ENCODE results near the gene PALM2AKAP2.

Gene PALM2AKAP2

GRCh38 chr9:109735801-109736200 lies 44.2 kb upstream of the PALM2AKAP2 start:
- Histone ChIP-seq H3K79me1 (ENCODE audit: low read depth, low read length) (no peaks in the 10 kb centered on the region), H2AK5ac (ENCODE audit: low read depth, low read length) (no peak overlapping the region), H3K4ac (ENCODE audit: low read length) (no peak overlapping the region), H2BK120ac (ENCODE audit: low read depth, low read length) (no peak overlapping the region), H3K4me3 (ENCODE audit: low read length in 2 of 2) (no peak overlapping the region), H3K23ac (ENCODE audit: low read depth, low read length, poor library complexity) (no peak overlapping the region), H3K9me3 (replicated peaks in 1 of 2; ENCODE audit: control insufficient read depth in 2 of 2, insufficient read depth in 1 of 2, low read depth in 1 of 2, low read length in 2 of 2) (no peaks in the 10 kb centered on the region), H3K14ac (ENCODE audit: low read length) (no peak overlapping the region), H3K27me3 (ENCODE audit: control insufficient read depth in 3 of 3, insufficient read depth in 3 of 3, low read depth in 1 of 3, low read length in 3 of 3) (no peaks in the 10 kb centered on the region), H2BK12ac (ENCODE audit: low read length) (no peak overlapping the region), H2BK5ac (ENCODE audit: low read length) (no peak overlapping the region), H3K18ac (ENCODE audit: low read length) (no peak overlapping the region), H3K9ac (ENCODE audit: low read depth, low read length, poor library complexity) (no peak overlapping the region), H2BK15ac (ENCODE audit: low read length) (no peak overlapping the region), H4K91ac (ENCODE audit: low read depth, low read length, poor library complexity) (no peak overlapping the region), H3K36me3 (replicated peaks in 1 of 2; ENCODE audit: control insufficient read depth in 2 of 2, insufficient read depth in 2 of 2, low read length in 2 of 2) (no peaks in the 10 kb centered on the region), H3K4me1 (ENCODE audit: control insufficient read depth in 2 of 2, insufficient read depth in 1 of 2, low read depth in 1 of 2, low read length in 2 of 2) (no peaks in the 10 kb centered on the region), H4K8ac (ENCODE audit: low read depth, low read length) (no peak overlapping the region), H2AFZ (ENCODE audit: low read length) (no peak overlapping the region), H3K27ac (replicated peaks; ENCODE audit: low read length) (no peak overlapping the region), H3K4me2 (ENCODE audit: insufficient read depth, low read length, poor library complexity, severe bottlenecking) (no peak overlapping the region)
- WGBS, 2 donors (ENCODE audit: extremely low coverage in 2 of 2, insufficient read length in 2 of 2, insufficient replicate concordance in 1 of 2): no CpG with 5 or more reads among the region's 6 CpGs
- DNase-seq (ENCODE audit: low spot score): no peak

DNA sequence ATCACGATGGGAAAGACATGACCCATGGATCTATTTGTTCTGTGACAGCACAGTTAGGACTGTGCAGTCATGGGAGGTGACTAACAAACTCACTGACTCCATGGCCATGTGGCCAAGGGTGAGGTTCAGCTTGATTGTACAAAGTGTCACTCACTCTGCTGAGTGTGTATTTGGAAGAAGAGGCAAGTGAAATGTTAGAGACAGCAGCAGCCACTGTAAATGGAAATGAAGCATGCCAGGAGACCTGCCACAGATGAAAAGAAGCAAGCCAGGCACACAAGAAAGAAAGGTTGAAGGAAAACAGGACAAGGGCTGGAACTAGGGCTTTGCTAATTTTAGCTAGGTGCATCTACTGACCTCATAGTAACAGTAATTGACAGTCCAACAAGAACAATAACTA lies 42.7 kb upstream of the PALM2AKAP2 start:
- H3K27ac ChIP-seq (replicated peaks; ENCODE audit: low read length): no peak overlapping the region
- no peaks in the 10 kb centered on the region for H3K4me1 ChIP-seq (ENCODE audit: control insufficient read depth in 2 of 2, insufficient read depth in 1 of 2, low read depth in 1 of 2, low read length in 2 of 2)
- no peaks in the 10 kb centered on the region for H3K27me3 ChIP-seq (ENCODE audit: control insufficient read depth in 3 of 3, insufficient read depth in 3 of 3, low read depth in 1 of 3, low read length in 3 of 3)
- no CpG with 5 or more reads among the region's 1 CpG for WGBS, 2 donors (ENCODE audit: extremely low coverage in 2 of 2, insufficient read length in 2 of 2, insufficient replicate concordance in 1 of 2)
- H3K14ac ChIP-seq (ENCODE audit: low read length): no peak overlapping the region
- H2BK5ac ChIP-seq (ENCODE audit: low read length): no peak overlapping the region
- no peak for DNase-seq (ENCODE audit: low spot score)
- H3K36me3 ChIP-seq (replicated peaks in 1 of 2; ENCODE audit: control insufficient read depth in 2 of 2, insufficient read depth in 2 of 2, low read length in 2 of 2): no peaks in the 10 kb centered on the region
- no peak overlapping the region for H2BK15ac ChIP-seq (ENCODE audit: low read length)
- H2AK5ac ChIP-seq (ENCODE audit: low read depth, low read length): no peak overlapping the region
- H3K9me3 ChIP-seq (replicated peaks in 1 of 2; ENCODE audit: control insufficient read depth in 2 of 2, insufficient read depth in 1 of 2, low read depth in 1 of 2, low read length in 2 of 2): no peaks in the 10 kb centered on the region
- H3K4me3 ChIP-seq (ENCODE audit: low read length in 2 of 2): no peak overlapping the region
- no peaks in the 10 kb centered on the region for H3K79me1 ChIP-seq (ENCODE audit: low read depth, low read length)
- H2BK120ac ChIP-seq (ENCODE audit: low read depth, low read length): no peak overlapping the region
- H3K18ac ChIP-seq (ENCODE audit: low read length): no peak overlapping the region
- no peak overlapping the region for H4K8ac ChIP-seq (ENCODE audit: low read depth, low read length)
- no peak overlapping the region for H3K9ac ChIP-seq (ENCODE audit: low read depth, low read length, poor library complexity)
- no peak overlapping the region for H3K4me2 ChIP-seq (ENCODE audit: insufficient read depth, low read length, poor library complexity, severe bottlenecking)
- no peak overlapping the region for H2BK12ac ChIP-seq (ENCODE audit: low read length)
- H3K4ac ChIP-seq (ENCODE audit: low read length): no peak overlapping the region
- H2AFZ ChIP-seq (ENCODE audit: low read length): no peak overlapping the region
- H4K91ac ChIP-seq (ENCODE audit: low read depth, low read length, poor library complexity): no peak overlapping the region
- H3K23ac ChIP-seq (ENCODE audit: low read depth, low read length, poor library complexity): no peak overlapping the region

- Histone ChIP-seq H2BK120ac (ENCODE audit: low read depth, low read length) (no peak overlapping the region), H2BK5ac (ENCODE audit: low read length) (no peak overlapping the region), H3K36me3 (replicated peaks in 1 of 2; ENCODE audit: control insufficient read depth in 2 of 2, insufficient read depth in 2 of 2, low read length in 2 of 2) (no peaks in the 10 kb centered on the region), H3K27ac (replicated peaks; ENCODE audit: low read length) (no peak overlapping the region), H2BK15ac (ENCODE audit: low read length) (no peak overlapping the region), H3K9me3 (replicated peaks in 1 of 2; ENCODE audit: control insufficient read depth in 2 of 2, insufficient read depth in 1 of 2, low read depth in 1 of 2, low read length in 2 of 2) (no peaks in the 10 kb centered on the region), H4K8ac (ENCODE audit: low read depth, low read length) (no peak overlapping the region), H3K27me3 (ENCODE audit: control insufficient read depth in 3 of 3, insufficient read depth in 3 of 3, low read depth in 1 of 3, low read length in 3 of 3) (no peaks in the 10 kb centered on the region), H3K4me1 (ENCODE audit: control insufficient read depth in 2 of 2, insufficient read depth in 1 of 2, low read depth in 1 of 2, low read length in 2 of 2) (peaks cover 0 to 5% of the 10 kb centered on the region in 2 donors), H3K18ac (ENCODE audit: low read length) (no peak overlapping the region), H4K91ac (ENCODE audit: low read depth, low read length, poor library complexity) (no peak overlapping the region), H3K4me2 (ENCODE audit: insufficient read depth, low read length, poor library complexity, severe bottlenecking) (no peak overlapping the region), H3K79me1 (ENCODE audit: low read depth, low read length) (no peaks in the 10 kb centered on the region), H2BK12ac (ENCODE audit: low read length) (no peak overlapping the region), H3K14ac (ENCODE audit: low read length) (no peak overlapping the region), H3K9ac (ENCODE audit: low read depth, low read length, poor library complexity) (no peak overlapping the region), H2AK5ac (ENCODE audit: low read depth, low read length) (no peak overlapping the region), H3K4me3 (ENCODE audit: low read length in 2 of 2) (no peak overlapping the region), H3K4ac (ENCODE audit: low read length) (no peak overlapping the region), H3K23ac (ENCODE audit: low read depth, low read length, poor library complexity) (no peak overlapping the region), H2AFZ (ENCODE audit: low read length) (no peak overlapping the region)
- WGBS, 2 donors (ENCODE audit: extremely low coverage in 2 of 2, insufficient read length in 2 of 2, insufficient replicate concordance in 1 of 2): no CpG with 5 or more reads among the region's 3 CpGs
- no peak for DNase-seq (ENCODE audit: low spot score)
These were observed 40.2 kb upstream of the PALM2AKAP2 start for GRCh38 chr9:109739760-109740159.

DNA sequence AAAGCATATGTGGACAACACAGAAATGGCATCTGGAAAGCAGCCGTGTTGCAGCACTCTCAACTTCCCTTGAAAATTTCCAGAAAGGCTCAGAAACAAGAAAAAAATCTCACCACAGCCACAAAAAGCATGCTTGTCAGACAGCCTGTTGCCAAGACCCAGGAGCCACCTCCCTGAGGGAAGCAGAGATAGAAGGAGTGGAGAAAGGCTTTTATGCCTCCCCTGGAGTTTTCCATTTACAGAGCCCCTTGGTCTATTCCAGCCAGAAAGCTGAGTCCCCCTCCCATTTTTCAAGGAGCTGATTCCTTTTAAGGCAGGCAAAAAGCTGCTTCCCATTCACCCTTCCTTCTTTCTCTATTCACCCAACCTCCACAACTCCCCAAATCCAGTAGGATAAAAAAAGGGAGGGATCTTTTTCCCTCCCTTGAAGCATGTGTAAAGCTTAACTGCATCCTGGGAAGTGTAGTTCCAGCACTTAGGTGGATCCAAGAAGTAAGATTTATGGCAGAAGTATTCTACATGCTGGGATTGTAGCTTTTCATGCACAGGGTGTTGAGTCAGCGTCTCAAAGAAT lies 37.1 kb upstream of the PALM2AKAP2 start:
- H2AK5ac ChIP-seq (ENCODE audit: low read depth, low read length): no peak overlapping the region
- H3K4me1 ChIP-seq (ENCODE audit: control insufficient read depth in 2 of 2, insufficient read depth in 1 of 2, low read depth in 1 of 2, low read length in 2 of 2): peaks cover 9 to 13% of the 10 kb centered on the region in 2 donors
- no peaks in the 10 kb centered on the region for H3K79me1 ChIP-seq (ENCODE audit: low read depth, low read length)
- no peak overlapping the region for H4K8ac ChIP-seq (ENCODE audit: low read depth, low read length)
- DNase-seq (ENCODE audit: low spot score): no peak
- no peak overlapping the region for H3K14ac ChIP-seq (ENCODE audit: low read length)
- no peak overlapping the region for H3K18ac ChIP-seq (ENCODE audit: low read length)
- no peak overlapping the region for H2BK15ac ChIP-seq (ENCODE audit: low read length)
- no peak overlapping the region for H3K4me2 ChIP-seq (ENCODE audit: insufficient read depth, low read length, poor library complexity, severe bottlenecking)
- no CpG with 5 or more reads among the region's 2 CpGs for WGBS, 2 donors (ENCODE audit: extremely low coverage in 2 of 2, insufficient read length in 2 of 2, insufficient replicate concordance in 1 of 2)
- H2BK12ac ChIP-seq (ENCODE audit: low read length): no peak overlapping the region
- no peak overlapping the region for H3K23ac ChIP-seq (ENCODE audit: low read depth, low read length, poor library complexity)
- H3K4me3 ChIP-seq (ENCODE audit: low read length in 2 of 2): no peak overlapping the region
- no peak overlapping the region for H4K91ac ChIP-seq (ENCODE audit: low read depth, low read length, poor library complexity)
- H3K9ac ChIP-seq (ENCODE audit: low read depth, low read length, poor library complexity): no peak overlapping the region
- H2AFZ ChIP-seq (ENCODE audit: low read length): peak overlapping the region; percentile 67
- no peaks in the 10 kb centered on the region for H3K9me3 ChIP-seq (replicated peaks in 1 of 2; ENCODE audit: control insufficient read depth in 2 of 2, insufficient read depth in 1 of 2, low read depth in 1 of 2, low read length in 2 of 2)
- no peaks in the 10 kb centered on the region for H3K27me3 ChIP-seq (ENCODE audit: control insufficient read depth in 3 of 3, insufficient read depth in 3 of 3, low read depth in 1 of 3, low read length in 3 of 3)
- no peak overlapping the region for H3K4ac ChIP-seq (ENCODE audit: low read length)
- no peaks in the 10 kb centered on the region for H3K36me3 ChIP-seq (replicated peaks in 1 of 2; ENCODE audit: control insufficient read depth in 2 of 2, insufficient read depth in 2 of 2, low read length in 2 of 2)
- H2BK120ac ChIP-seq (ENCODE audit: low read depth, low read length): no peak overlapping the region
- H2BK5ac ChIP-seq (ENCODE audit: low read length): no peak overlapping the region
- H3K27ac ChIP-seq (replicated peaks; ENCODE audit: low read length): no peak overlapping the region
